GM12878 (cell line): ENCODE results near the gene SLC12A6. TPM values are rescaled to one million over a fixed set of nuclear protein-coding genes. Genes with fewer than 3 reads are reported as not detected.

Experiments
- ATAC-seq: fragments of 200-7000 bp; cut with Tn5 transposase; 3 replicates; pipeline ENCODE4 v1.9.1; 2020; ENCODE audit warnings: mild to moderate bottlenecking, moderate library complexity
- BruUV-seq: library from RNA; stranded (reverse); fragments of 400-500 nt; replicated peaks from 2 replicates; lab custom pipeline; 2021; lab: Mats Ljungman, UMichigan
- CTCF ChIA-PET: fragments of 300-600 bp; sonication (Branson Sonifier 250); formaldehyde crosslinking; extraction: SDS; loops from one replicate; lab custom pipeline; 2021; ENCODE audit warnings: inconsistent platforms; lab: Yijun Ruan, JAX
- POLR2A ChIA-PET: fragments of 350-600 bp; formaldehyde crosslinking; extraction: SDS; loops from one replicate; lab custom pipeline; 2021; ENCODE audit warnings: inconsistent platforms; lab: Charles Lee
- RAD21 ChIA-PET: fragments of 300-600 bp; sonication (Branson Sonifier 250); formaldehyde crosslinking; loops from one replicate; lab custom pipeline; 2023; ENCODE audit warnings: antibody characterized with exemption; ENCODE audit not compliant: unreplicated experiment; lab: Charles Lee
- SMC1A ChIA-PET: fragments of 300-600 bp; sonication (Branson Sonifier 250); formaldehyde crosslinking; loops from one replicate; lab custom pipeline; 2023; ENCODE audit not compliant: unreplicated experiment, uncharacterized antibody; lab: Charles Lee
- DNase-seq: peaks from one replicate; pipeline ENCODE4 v3.0.0-alpha.2; 2011; ENCODE audit warnings: low read depth, low spot score
- FAIRE-seq: peaks from 3 replicates; lab custom pipeline; 2011; peaks lifted over from hg19 to GRCh38; lab: Jason Lieb, UNC
- H2AFZ ChIP-seq: 2 replicates; pipeline ENCODE4 v1.6.0; 2011; ENCODE audit warnings: low read depth, low read length, control low read depth; ENCODE audit not compliant: control insufficient read depth
- H3K27ac ChIP-seq: 2 replicates; pipeline ENCODE4 v1.5.1; 2011; ENCODE audit warnings: control low read depth; ENCODE audit not compliant: control insufficient read depth, insufficient read depth
- H3K27me3 ChIP-seq, 2 experiments: replicated peaks in 1 of 2; 2 replicates each; pipeline versions ENCODE4 v1.6.0 to v1.6.1; 2011; ENCODE audit warnings: low read length in 1 of 2; ENCODE audit not compliant: control insufficient read depth in 2 of 2, insufficient read depth in 2 of 2
- H3K36me3 ChIP-seq, 2 experiments: 2 replicates each; pipeline ENCODE4 v1.5.1; 2011; ENCODE audit warnings: low read length in 1 of 2; ENCODE audit not compliant: control insufficient read depth in 2 of 2, insufficient read depth in 2 of 2
- H3K4me1 ChIP-seq: 2 replicates; pipeline ENCODE4 v1.6.1; 2011; ENCODE audit warnings: mild to moderate bottlenecking, low read length, moderate library complexity, mixed read lengths; ENCODE audit not compliant: control insufficient read depth, insufficient read depth
- H3K4me2 ChIP-seq: 2 replicates; pipeline ENCODE4 v1.6.0; 2011; ENCODE audit warnings: control low read depth; ENCODE audit not compliant: control insufficient read depth, insufficient read depth
- H3K4me3 ChIP-seq: fragments of 200-600 bp; sonication (generic); 2 replicates; pipeline ENCODE4 v1.5.1; 2016
- H3K79me2 ChIP-seq: 2 replicates; pipeline ENCODE4 v1.6.0; 2011; ENCODE audit warnings: low read length; ENCODE audit not compliant: control insufficient read depth, insufficient read depth
- H3K9ac ChIP-seq: 2 replicates; pipeline ENCODE4 v1.8.0; 2011; ENCODE audit warnings: low read length, control low read depth, mixed read lengths; ENCODE audit not compliant: control insufficient read depth, insufficient read depth
- H3K9me3 ChIP-seq: replicated peaks from 3 replicates; pipeline ENCODE4 v1.5.1; 2011; ENCODE audit warnings: mild to moderate bottlenecking, low read length; ENCODE audit not compliant: control insufficient read depth, insufficient read depth
- H4K20me1 ChIP-seq: 2 replicates; pipeline ENCODE4 v1.6.0; 2011; ENCODE audit not compliant: control insufficient read depth, insufficient read depth
- BCL3 ChIP-seq: IDR thresholded peaks from 2 replicates; pipeline ENCODE4 v1.6.1; 2011; ENCODE audit warnings: borderline replicate concordance, low read depth, mild to moderate bottlenecking, moderate library complexity, low read length; ENCODE audit not compliant: insufficient read depth, poor library complexity, severe bottlenecking
- EGR1 ChIP-seq, 2 experiments: IDR thresholded peaks; 1 replicate in 1 of 2; 2 replicates in 1 of 2; pipeline ENCODE4 v1.6.1; 2011 to 2012; ENCODE audit warnings: low read depth in 2 of 2, low read length in 2 of 2, borderline replicate concordance in 1 of 2, mild to moderate bottlenecking in 1 of 2, moderate library complexity in 1 of 2
- FOXK2 ChIP-seq: fragments of 450-650 bp; IDR thresholded peaks from 2 replicates; pipeline ENCODE4 v1.6.1; 2017; ENCODE audit warnings: mild to moderate bottlenecking, moderate library complexity
- IRF3 ChIP-seq: fragments of 450-650 bp; IDR thresholded peaks from 2 replicates; pipeline ENCODE4 v1.6.1; 2014; ENCODE audit warnings: mild to moderate bottlenecking
- KLF5 ChIP-seq: fragments of 450-650 bp; IDR thresholded peaks from 2 replicates; pipeline ENCODE4 v1.6.1; 2014; ENCODE audit warnings: mild to moderate bottlenecking; ENCODE audit not compliant: partially characterized antibody
- RB1 ChIP-seq: fragments of 450-650 bp; formaldehyde crosslinking; IDR thresholded peaks from 2 replicates; pipeline ENCODE4 v1.6.1; 2017; ENCODE audit warnings: mild to moderate bottlenecking, borderline replicate concordance
- TCF3 ChIP-seq: IDR thresholded peaks from 2 replicates; pipeline ENCODE4 v1.6.1; 2012; ENCODE audit warnings: low read depth, mild to moderate bottlenecking, low read length, borderline replicate concordance; ENCODE audit not compliant: insufficient read depth
- ZNF274 ChIP-seq: IDR thresholded peaks from one replicate; pipeline ENCODE4 v1.8.0; 2011; ENCODE audit not compliant: insufficient read length, insufficient read depth
- WGBS: methylation state at CpG from one replicate; pipeline ENCODE4 v1.1.6; 2016; ENCODE audit warnings: low lambda C conversion rate; ENCODE audit not compliant: insufficient replicate concordance, insufficient coverage; ENCODE audit errors: missing lambda C conversion rate; 5-methylcytosine and 5-hydroxymethylcytosine counted together
- in situ Hi-C: fragments of 300-500 bp; cut with MboI; formaldehyde crosslinking; loops from 9 replicates; pipeline ENCODE4 v1.14.3; 2018; ENCODE audit warnings: mixed read lengths
- intact Hi-C: fragments of 100-400 bp; cut with micrococcal nuclease; formaldehyde crosslinking; loops from one replicate; pipeline ENCODE4 v1.14.2; 2022; ENCODE audit not compliant: unreplicated experiment
- polyA plus RNA-seq, 11 experiments: library from polyadenylated mRNA; depleted of rRNA in 4 of 11; unstranded in 6 of 11; stranded (reverse) in 5 of 11; fragments of >200 nt; fragmentation: Nextera tagmentation in 4 of 11; fragmentation: Illumina TruSeq in 1 of 11; extraction: Ambion mirVana in 4 of 11; extraction: Trizol in 1 of 11; gene quantifications; 1 replicate in 1 of 11; 2 replicates in 10 of 11; pipeline versions ENCODE4 v1.2.1 to v1.2.3, GENCODE V29; 2011 to 2016; ENCODE audit warnings: inconsistent platforms in 2 of 11, missing spikeins in 2 of 11, low read depth in 1 of 11
- total RNA-seq, 4 experiments: library from RNA; depleted of rRNA in 3 of 4; stranded (reverse); fragments of >200 nt in 3 of 4; fragmentation: Illumina TruSeq in 1 of 4; extraction: Trizol in 1 of 4; gene quantifications; 2 replicates each; pipeline versions ENCODE4 v1.2.1 to v1.2.3, GENCODE V29; 2013 to 2021
- TF ChIP-seq, protein P1 (sequence below): IDR thresholded peaks from 2 replicates; pipeline ENCODE4 v1.6.1; 2012; ENCODE audit warnings: low read length, inconsistent platforms
- TF ChIP-seq, protein P2 (sequence below): fragments of 450-650 bp; IDR thresholded peaks from 2 replicates; pipeline ENCODE4 v1.6.1; 2017; ENCODE audit warnings: mild to moderate bottlenecking

The SLC12A6 gene
- total and polyA plus RNA-seq, 10 of the 15 experiments (the other 5 are each of a cell fraction or from before 2014, with no cell fraction given): 4.7 to 94.4 (median 34.2) TPM

GRCh38 chr15:34185666-34186065, 151.9 kb downstream of the SLC12A6 start:
- Histone ChIP-seq H3K79me2 (peaks cover 2% of the 10 kb centered on the region; the same call in 1 of the 2 replicates), H2AFZ (no peak overlapping the region), H3K4me1 (no peaks in the 10 kb centered on the region), H3K9ac (no peak overlapping the region), H3K27me3 (no peaks in the 10 kb centered on the region), H3K9me3 (no peaks in the 10 kb centered on the region; the same call in 1 of the 3 replicates), H3K36me3 (peaks cover 0 to 3% of the 10 kb centered on the region in 2 experiments; a peak in 2 of 4 replicates), H3K27ac (no peak overlapping the region), H3K4me3 (no peak overlapping the region), H3K4me2 (no peak overlapping the region), H4K20me1 (no peaks in the 10 kb centered on the region)
- intact Hi-C loops (no loop called here), in situ Hi-C loops (no loop called here)
- ATAC-seq: no peak
- FAIRE-seq: no peak
- TF ChIP-seq KLF5 (no peak), TCF3 (no peak), FOXK2 (no peak), RB1 (no peak), ZNF274 (no peak)
- TF ChIP-seq, protein P1, sequence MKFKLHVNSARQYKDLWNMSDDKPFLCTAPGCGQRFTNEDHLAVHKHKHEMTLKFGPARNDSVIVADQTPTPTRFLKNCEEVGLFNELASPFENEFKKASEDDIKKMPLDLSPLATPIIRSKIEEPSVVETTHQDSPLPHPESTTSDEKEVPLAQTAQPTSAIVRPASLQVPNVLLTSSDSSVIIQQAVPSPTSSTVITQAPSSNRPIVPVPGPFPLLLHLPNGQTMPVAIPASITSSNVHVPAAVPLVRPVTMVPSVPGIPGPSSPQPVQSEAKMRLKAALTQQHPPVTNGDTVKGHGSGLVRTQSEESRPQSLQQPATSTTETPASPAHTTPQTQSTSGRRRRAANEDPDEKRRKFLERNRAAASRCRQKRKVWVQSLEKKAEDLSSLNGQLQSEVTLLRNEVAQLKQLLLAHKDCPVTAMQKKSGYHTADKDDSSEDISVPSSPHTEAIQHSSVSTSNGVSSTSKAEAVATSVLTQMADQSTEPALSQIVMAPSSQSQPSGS: no peak
- 99% methylated on average over 4 of the region's 4 CpGs for WGBS
- DNase-seq: no peak
- ChIA-PET POLR2A (no interaction called here), SMC1A (no interaction called here), CTCF (no interaction called here), RAD21 (no interaction called here)
- BruUV-seq: no TSS peak

GRCh38 chr15:34182942-34183341, 154.6 kb downstream of the SLC12A6 start:
- DNase-seq: no peak
- SMC1A ChIA-PET: no interaction called here
- intact Hi-C loops (no loop called here), in situ Hi-C loops (no loop called here)
- Histone ChIP-seq H3K4me1 (no peaks in the 10 kb centered on the region), H3K9ac (no peak overlapping the region), H3K36me3 (peaks cover 0 to 3% of the 10 kb centered on the region in 2 experiments; a peak in 2 of 4 replicates), H3K9me3 (no peaks in the 10 kb centered on the region; the same call in 1 of the 3 replicates), H3K4me3 (no peak overlapping the region), H3K4me2 (no peak overlapping the region), H3K27ac (no peak overlapping the region), H3K27me3 (no peaks in the 10 kb centered on the region), H3K79me2 (no peaks in the 10 kb centered on the region; the same call in 1 of the 2 replicates), H4K20me1 (no peaks in the 10 kb centered on the region), H2AFZ (no peak overlapping the region)
- WGBS: 84% methylated on average over 4 of the region's 4 CpGs
- POLR2A ChIA-PET: no interaction called here
- ATAC-seq: no peak
- BruUV-seq: no TSS peak
- FAIRE-seq: no peak
- RAD21 ChIA-PET: no interaction called here
- no peak for TF ChIP-seq IRF3
- TF ChIP-seq, protein P2, sequence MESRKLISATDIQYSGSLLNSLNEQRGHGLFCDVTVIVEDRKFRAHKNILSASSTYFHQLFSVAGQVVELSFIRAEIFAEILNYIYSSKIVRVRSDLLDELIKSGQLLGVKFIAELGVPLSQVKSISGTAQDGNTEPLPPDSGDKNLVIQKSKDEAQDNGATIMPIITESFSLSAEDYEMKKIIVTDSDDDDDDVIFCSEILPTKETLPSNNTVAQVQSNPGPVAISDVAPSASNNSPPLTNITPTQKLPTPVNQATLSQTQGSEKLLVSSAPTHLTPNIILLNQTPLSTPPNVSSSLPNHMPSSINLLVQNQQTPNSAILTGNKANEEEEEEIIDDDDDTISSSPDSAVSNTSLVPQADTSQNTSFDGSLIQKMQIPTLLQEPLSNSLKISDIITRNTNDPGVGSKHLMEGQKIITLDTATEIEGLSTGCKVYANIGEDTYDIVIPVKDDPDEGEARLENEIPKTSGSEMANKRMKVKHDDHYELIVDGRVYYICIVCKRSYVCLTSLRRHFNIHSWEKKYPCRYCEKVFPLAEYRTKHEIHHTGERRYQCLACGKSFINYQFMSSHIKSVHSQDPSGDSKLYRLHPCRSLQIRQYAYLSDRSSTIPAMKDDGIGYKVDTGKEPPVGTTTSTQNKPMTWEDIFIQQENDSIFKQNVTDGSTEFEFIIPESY: no peak
- no peak for TF ChIP-seq BCL3
- TF ChIP-seq EGR1 (IDR thresholded peaks at IDR 0.05; ENCODE audit: borderline replicate concordance in 1 of 2, low read depth in 2 of 2, low read length in 2 of 2): no peak
- CTCF ChIA-PET: no interaction called here
